GM18505 (cell line): ENCODE measurements around the gene KLHL17.

Experiments
- ATAC-seq: cut with Tn5 transposase; IDR thresholded peaks from one replicate; pipeline ENCODE4 v1.9.1; 2021; ENCODE audit not compliant: unreplicated experiment
- POLR2A ChIP-seq: IDR thresholded peaks from 4 replicates; pipeline ENCODE4 v1.6.1; 2011; ENCODE audit warnings: borderline replicate concordance; ENCODE audit not compliant: insufficient read depth, insufficient read length; ENCODE audit errors: extremely low read depth

KLHL17 gene

GRCh38 chr1:917466-918091 lies 42.8 kb upstream of the KLHL17 start:
- no peak for ATAC-seq
- TF ChIP-seq POLR2A: no peak

- ATAC-seq: no peak
- TF ChIP-seq POLR2A: no peak
Observed at GRCh38 chr1:918353-918752, 42.0 kb upstream of the KLHL17 start.

DNA sequence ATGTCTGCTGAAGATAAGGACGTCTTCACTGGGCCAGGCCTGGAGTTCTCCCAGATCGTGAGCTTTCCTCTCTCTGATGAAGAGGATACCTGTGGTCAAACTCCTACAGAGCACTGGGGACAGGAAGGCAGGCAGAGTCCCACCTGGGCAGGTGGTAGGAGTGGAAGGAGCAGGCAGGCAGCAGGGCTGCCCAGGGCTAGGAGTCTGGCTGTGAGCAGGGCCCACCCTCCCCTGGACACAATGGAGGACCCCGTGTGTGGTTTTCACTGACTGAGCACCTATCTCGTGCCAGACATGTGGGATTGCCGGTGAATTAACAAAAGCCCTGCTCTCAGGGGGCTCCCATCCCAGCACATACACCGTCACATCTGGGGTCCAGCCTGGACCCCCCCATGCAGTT lies 41.5 kb upstream of the KLHL17 start:
- no peak for ATAC-seq
- TF ChIP-seq POLR2A: no peak

DNA sequence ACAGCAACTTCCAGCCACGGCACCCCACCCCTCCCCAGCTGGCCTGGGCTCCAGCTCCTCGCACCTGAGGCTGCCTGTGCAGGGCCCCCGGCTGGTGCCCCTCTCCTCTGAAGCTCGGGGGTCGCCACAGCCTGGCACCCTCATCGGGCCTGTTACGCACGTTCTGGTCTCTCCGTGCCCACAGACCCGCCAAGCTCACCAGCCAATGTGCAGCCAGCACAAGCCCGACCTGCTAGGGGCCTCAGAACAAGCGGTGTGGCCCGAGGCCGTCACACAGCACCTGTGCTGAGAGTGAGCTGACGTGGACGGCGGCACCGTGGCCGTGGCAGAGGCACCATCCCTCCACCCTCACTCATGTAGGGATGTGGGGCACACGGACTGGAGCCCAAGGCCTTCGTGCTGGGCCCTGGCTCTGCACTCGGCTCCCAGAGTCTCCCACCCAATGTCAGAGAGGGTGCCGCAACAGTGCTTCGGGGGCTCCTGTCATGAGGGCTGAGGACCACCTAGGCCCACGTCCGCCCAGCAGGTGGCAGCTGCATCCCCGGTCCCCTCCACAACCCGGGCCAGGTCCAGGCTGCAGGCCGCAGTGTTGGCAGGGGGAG lies 41.0 kb upstream of the KLHL17 start:
- no peak for TF ChIP-seq POLR2A
- no peak for ATAC-seq

DNA sequence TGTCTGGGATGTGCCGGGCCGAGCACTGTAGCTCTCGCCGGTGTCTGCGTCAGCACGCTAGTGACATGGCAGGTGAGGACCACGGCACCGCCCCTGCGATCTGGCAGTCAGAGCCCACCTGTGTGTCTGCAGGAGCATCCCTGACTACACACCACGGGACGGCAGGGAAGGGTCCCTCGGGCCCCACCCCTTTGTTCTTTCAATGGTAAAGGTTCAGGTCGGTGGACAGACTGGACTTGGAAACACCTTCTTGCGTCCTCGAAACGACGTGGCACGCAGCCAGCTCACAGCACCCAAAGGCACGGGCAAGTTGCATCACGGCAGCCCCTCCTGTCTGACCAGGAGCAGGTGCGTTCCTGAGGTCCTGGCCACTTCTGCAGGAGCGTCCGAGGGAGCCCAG lies 40.4 kb upstream of the KLHL17 start:
- ATAC-seq: no peak
- TF ChIP-seq POLR2A: no peak

DNA sequence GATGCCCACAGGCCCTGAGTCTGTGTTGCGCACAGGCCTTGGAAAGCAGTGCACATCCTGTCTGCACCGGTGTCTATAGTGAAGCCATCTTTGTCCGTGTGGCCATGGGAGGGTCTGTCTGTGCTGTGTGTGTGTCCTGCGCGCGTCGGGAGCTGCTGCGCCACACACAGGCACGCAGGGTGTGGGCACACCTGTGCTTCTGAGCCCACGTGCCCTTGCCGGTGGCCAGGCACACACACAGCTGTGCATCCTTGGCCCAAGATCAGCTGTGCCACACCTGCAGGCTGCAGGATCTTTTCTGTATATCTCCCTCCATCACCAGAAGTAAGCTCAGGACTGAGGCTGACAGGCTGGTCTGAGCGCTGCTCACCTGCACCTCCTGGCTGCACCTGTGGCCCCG lies 39.9 kb upstream of the KLHL17 start:
- ATAC-seq: no peak
- TF ChIP-seq POLR2A: no peak

GRCh38 chr1:921011-921837 lies 39.2 kb upstream of the KLHL17 start:
- ATAC-seq: no peak

GRCh38 chr1:923131-923990 lies 37.0 kb upstream of the KLHL17 start, which contains the start of gene SAMD11:
SAMD11 (plus strand) TSS chr1:923923; CDS start chr1:924432, 509 bp downstream.
- no peak for ATAC-seq
- no peak for TF ChIP-seq POLR2A

More at GRCh38 chr1:921011-921837, 39.2 kb upstream of the KLHL17 start:
- no peak for TF ChIP-seq POLR2A

DNA sequence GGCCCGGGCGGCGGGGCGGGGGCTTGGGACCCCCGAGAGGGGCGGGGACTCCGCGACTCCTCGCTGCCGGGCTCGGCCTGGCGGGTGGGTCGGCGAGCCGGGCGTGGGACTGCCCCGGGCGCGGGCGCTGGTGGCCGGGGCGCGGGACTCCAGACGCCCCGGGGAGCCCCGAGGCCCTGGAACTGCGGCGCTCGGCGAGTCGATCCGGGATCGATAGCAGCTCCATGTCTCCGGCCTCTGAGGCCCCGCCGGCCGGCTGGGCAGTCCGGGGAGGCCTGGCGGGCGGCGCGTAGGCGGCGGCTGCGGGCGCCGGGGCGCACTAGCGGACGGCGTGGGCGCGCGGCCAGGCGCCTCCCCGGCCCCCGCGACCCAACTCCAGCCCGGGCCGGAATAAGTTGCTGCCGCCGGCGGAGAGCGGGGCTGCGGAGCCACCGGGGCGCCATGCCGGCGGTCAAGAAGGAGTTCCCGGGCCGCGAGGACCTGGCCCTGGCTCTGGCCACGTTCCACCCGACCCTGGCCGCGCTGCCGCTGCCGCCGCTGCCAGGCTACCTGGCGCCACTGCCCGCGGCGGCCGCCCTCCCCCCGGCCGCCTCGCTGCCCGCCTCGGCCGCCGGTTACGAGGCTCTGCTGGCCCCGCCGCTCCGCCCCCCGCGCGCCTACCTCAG lies 36.3 kb upstream of the KLHL17 start:
- TF ChIP-seq POLR2A: no peak
- no peak for ATAC-seq

GRCh38 chr1:924656-925560 lies 35.5 kb upstream of the KLHL17 start:
- ATAC-seq: no peak

GRCh38 chr1:925561-926421 lies 34.6 kb upstream of the KLHL17 start:
- TF ChIP-seq POLR2A: no peak
- no peak for ATAC-seq

More at GRCh38 chr1:924656-925560, 35.5 kb upstream of the KLHL17 start:
- no peak for TF ChIP-seq POLR2A
